AG04450 (cell line): ENCODE measurements around the gene NFATC2. TPM values are rescaled to one million over a fixed set of nuclear protein-coding genes. Genes with fewer than 3 reads are reported as not detected.

Source experiments
- CTCF ChIA-PET: fragments of 300-600, 350-600 bp; formaldehyde crosslinking; extraction: SDS; loops from one replicate; lab custom pipeline; 2022; ENCODE audit warnings: antibody characterized with exemption, inconsistent platforms; lab: Charles Lee
- POLR2A ChIA-PET: fragments of 350-600 bp; formaldehyde crosslinking; extraction: SDS; loops from one replicate; lab custom pipeline; 2021; ENCODE audit warnings: antibody characterized with exemption, inconsistent platforms; lab: Yijun Ruan, JAX
- DNase-seq: peaks from one replicate; pipeline ENCODE4 v3.0.0-alpha.2; 2011; ENCODE audit warnings: low read depth, low spot score
- H3K27ac ChIP-seq: one replicate; pipeline ENCODE4 v1.5.1; 2012; ENCODE audit warnings: low read depth, low read length, control low read depth
- H3K27me3 ChIP-seq: one replicate; pipeline ENCODE4 v1.6.0; 2012; ENCODE audit warnings: low read length; ENCODE audit not compliant: control insufficient read depth, insufficient read depth
- H3K4me3 ChIP-seq: 2 replicates; pipeline ENCODE4 v1.5.1; 2011; ENCODE audit warnings: mild to moderate bottlenecking, low read depth, low read length, control low read depth
- H3K9me3 ChIP-seq: 2 replicates; pipeline ENCODE4 v1.5.1; 2012; ENCODE audit warnings: low read length; ENCODE audit not compliant: control insufficient read depth, insufficient read depth
- CTCF ChIP-seq: IDR thresholded peaks from 2 replicates; pipeline ENCODE4 v1.5.1; 2011; ENCODE audit warnings: low read depth, low read length, control low read depth, inconsistent platforms
- polyA plus RNA-seq: library from polyadenylated mRNA; depleted of rRNA; stranded (reverse); fragments of >200 nt; gene quantifications from 2 replicates; pipeline ENCODE4 v1.2.3, GENCODE V29; 2011

Gene NFATC2
- polyA plus RNA-seq, 1 experiment = 0.07 TPM

- Histone ChIP-seq H3K9me3 (no peaks in the 10 kb centered on the region; the same call in 1 of the 2 replicates), H3K27ac (no peak overlapping the region), H3K4me3 (no peak overlapping the region), H3K27me3 (no peaks in the 10 kb centered on the region)
- ChIA-PET POLR2A (no interaction called here), CTCF (interaction anchor here (1.3 kb wide), 1 partner anchor 159 kb away, joined by 3 read pairs; no protein-coding TSS in a partner anchor)
- DNase-seq = no peak
- no peak for TF ChIP-seq CTCF
These were observed 10.6 kb downstream of the NFATC2 start for GRCh38 chr20:51531712-51532456.

- ChIA-PET POLR2A (no interaction called here), CTCF (no interaction called here)
- H3K27me3 ChIP-seq = no peaks in the 10 kb centered on the region
- no peak overlapping the region for H3K27ac ChIP-seq
- H3K4me3 ChIP-seq = no peak overlapping the region
- DNase-seq = no peak
- no peak for TF ChIP-seq CTCF
- H3K9me3 ChIP-seq = no peaks in the 10 kb centered on the region; the same call in 1 of the 2 replicates
These were observed 11.3 kb downstream of the NFATC2 start for GRCh38 chr20:51531141-51531710.

GRCh38 chr20:51529758-51530157, 12.8 kb downstream of the NFATC2 start:
- no peak overlapping the region for H3K27ac ChIP-seq
- CTCF ChIA-PET = interaction anchor here (0.6 kb wide), 1 partner anchor 171 kb away, joined by 4 read pairs; no protein-coding TSS in a partner anchor
- no peak for DNase-seq
- POLR2A ChIA-PET = no interaction called here
- no peak for TF ChIP-seq CTCF
- H3K9me3 ChIP-seq = no peaks in the 10 kb centered on the region; the same call in 1 of the 2 replicates
- H3K27me3 ChIP-seq = no peaks in the 10 kb centered on the region
- H3K4me3 ChIP-seq = no peak overlapping the region; the same call in 1 of the 2 replicates

DNA sequence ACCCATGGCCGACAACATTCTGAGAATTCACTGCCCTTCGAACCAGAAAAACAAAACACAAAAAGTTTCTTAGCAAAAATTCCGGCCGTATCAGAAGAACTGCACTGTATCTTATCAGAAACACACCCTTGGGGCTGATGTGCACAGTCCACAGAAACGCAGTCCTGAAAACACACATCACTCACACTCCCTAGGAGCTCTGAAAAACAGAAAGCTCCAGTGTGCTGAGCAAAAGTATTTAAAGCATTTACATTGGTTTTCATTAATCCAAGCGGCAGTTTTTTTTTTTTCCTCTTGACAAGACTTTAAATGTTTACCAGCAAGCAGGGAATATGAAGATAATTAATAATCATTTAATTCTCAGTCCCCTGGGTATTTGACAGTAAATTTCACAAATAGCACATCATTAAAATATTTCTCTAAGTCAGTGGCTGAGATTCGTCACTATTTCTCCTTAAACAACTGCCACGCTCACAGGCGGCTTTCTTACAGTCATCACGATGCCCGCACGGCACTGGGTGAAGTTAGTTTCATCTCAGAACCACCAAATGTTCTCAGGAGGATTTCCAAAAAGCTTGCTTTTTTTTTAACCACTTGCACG, 13.3 kb downstream of the NFATC2 start:
- POLR2A ChIA-PET = interaction anchor here (0.7 kb wide), 1 partner anchor 67 kb away, joined by 3 read pairs; no protein-coding TSS in a partner anchor

More for the DNA sequence above, 13.3 kb downstream of the NFATC2 start:
- Histone ChIP-seq H3K27me3 (no peaks in the 10 kb centered on the region), H3K9me3 (no peaks in the 10 kb centered on the region; the same call in 1 of the 2 replicates), H3K4me3 (peak overlapping the region; percentile 42), H3K27ac (peak overlapping the region; percentile 23)
- no peak for TF ChIP-seq CTCF
- CTCF ChIA-PET = interaction anchor here (0.6 kb wide), 1 partner anchor 172 kb away, joined by 4 read pairs; no protein-coding TSS in a partner anchor
- no peak for DNase-seq
